Bone marrow (tissue), 2 donors: ENCODE data around the gene LRFN5.
"Not testable (repeated sequence)": the region's sequence is repeated elsewhere in the genome, so short reads cannot be mapped to it uniquely, and the experiment has no call there.

Experiments
- DNase-seq, 2 donors: peaks; one replicate each; lab custom pipeline; 2025; lab: John Stamatoyannopoulos, UW

Gene LRFN5

GRCh38 chr14:41899416-41899815, 292.7 kb downstream of the LRFN5 start:
- DNase-seq = no peak

GRCh38 chr14:41900644-41901043, 294.0 kb downstream of the LRFN5 start:
- DNase-seq = no peak

- no peak for DNase-seq
These were observed 294.4 kb downstream of the LRFN5 start for GRCh38 chr14:41901089-41901488.

- no peak for DNase-seq
These were observed 298.8 kb downstream of the LRFN5 start for GRCh38 chr14:41905394-41905964.

- DNase-seq = not testable (repeated sequence)
These were observed 304.5 kb downstream of the LRFN5 start for GRCh38 chr14:41911155-41911554.

GRCh38 chr14:41913398-41913797, 306.7 kb downstream of the LRFN5 start:
- no peak for DNase-seq

- DNase-seq = no peak
These were observed 309.1 kb downstream of the LRFN5 start for GRCh38 chr14:41915732-41916131.

- DNase-seq = no peak
These were observed 309.6 kb downstream of the LRFN5 start for GRCh38 chr14:41916313-41916712.

- DNase-seq = no peak
These were observed 318.7 kb downstream of the LRFN5 start for GRCh38 chr14:41925409-41925808.

GRCh38 chr14:41950428-41951151, 343.9 kb downstream of the LRFN5 start:
- DNase-seq = no peak
